Suprapubic skin (tissue), 4 donors: ENCODE data around the gene SORCS2.

Source experiments
- EP300 ChIP-seq: sonication (generic); formaldehyde crosslinking; IDR thresholded peaks from one replicate; pipeline ENCODE4 v1.6.1; 2017; ENCODE audit warnings: antibody characterized with exemption
- POLR2A ChIP-seq, 2 donors: fragments of 450-650 bp; IDR thresholded peaks; one replicate each; pipeline ENCODE4 v1.6.1; 2017; ENCODE audit warnings: antibody characterized with exemption in 2 of 2, mild to moderate bottlenecking in 2 of 2, moderate library complexity in 2 of 2
- POLR2AphosphoS5 ChIP-seq, 3 donors: sonication (generic); formaldehyde crosslinking; IDR thresholded peaks; one replicate each; pipeline ENCODE4 v1.6.1; 2017; ENCODE audit warnings: antibody characterized with exemption in 3 of 3
- TF ChIP-seq, protein P1 (sequence below), 2 donors: fragments of 200-600 bp in 1 of 2; fragments of 450-650 bp in 1 of 2; sonication (generic) in 1 of 2; IDR thresholded peaks; one replicate each; pipeline ENCODE4 v1.5.1; 2016 to 2019; ENCODE audit warnings: antibody characterized with exemption in 2 of 2, mild to moderate bottlenecking in 1 of 2, moderate library complexity in 1 of 2

DNA sequence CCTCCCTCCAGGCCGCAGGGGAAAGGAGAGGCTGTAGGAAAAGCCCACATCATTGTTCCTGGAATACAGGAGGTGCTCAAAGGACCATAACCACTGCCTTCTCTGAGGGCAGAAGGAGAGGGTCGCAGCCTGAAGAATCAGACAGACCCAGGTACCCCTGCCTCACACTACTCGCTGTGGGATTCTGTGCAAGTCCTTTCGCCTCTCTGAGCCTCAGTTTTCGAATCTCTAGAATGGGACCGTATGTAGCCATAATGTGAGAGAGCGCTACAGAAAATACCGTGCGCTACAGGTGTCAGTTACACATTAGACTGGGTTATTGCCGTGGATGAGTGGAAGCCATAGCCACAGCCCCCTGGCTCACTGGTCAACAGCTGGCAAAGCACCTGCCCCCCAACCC, 320.6 kb downstream of the SORCS2 start:
- TF ChIP-seq, protein P1, sequence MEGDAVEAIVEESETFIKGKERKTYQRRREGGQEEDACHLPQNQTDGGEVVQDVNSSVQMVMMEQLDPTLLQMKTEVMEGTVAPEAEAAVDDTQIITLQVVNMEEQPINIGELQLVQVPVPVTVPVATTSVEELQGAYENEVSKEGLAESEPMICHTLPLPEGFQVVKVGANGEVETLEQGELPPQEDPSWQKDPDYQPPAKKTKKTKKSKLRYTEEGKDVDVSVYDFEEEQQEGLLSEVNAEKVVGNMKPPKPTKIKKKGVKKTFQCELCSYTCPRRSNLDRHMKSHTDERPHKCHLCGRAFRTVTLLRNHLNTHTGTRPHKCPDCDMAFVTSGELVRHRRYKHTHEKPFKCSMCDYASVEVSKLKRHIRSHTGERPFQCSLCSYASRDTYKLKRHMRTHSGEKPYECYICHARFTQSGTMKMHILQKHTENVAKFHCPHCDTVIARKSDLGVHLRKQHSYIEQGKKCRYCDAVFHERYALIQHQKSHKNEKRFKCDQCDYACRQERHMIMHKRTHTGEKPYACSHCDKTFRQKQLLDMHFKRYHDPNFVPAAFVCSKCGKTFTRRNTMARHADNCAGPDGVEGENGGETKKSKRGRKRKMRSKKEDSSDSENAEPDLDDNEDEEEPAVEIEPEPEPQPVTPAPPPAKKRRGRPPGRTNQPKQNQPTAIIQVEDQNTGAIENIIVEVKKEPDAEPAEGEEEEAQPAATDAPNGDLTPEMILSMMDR (IDR thresholded peaks at IDR 0.05) = no peak
- TF ChIP-seq POLR2A (IDR thresholded peaks at IDR 0.05) (no peak), POLR2AphosphoS5 (IDR thresholded peaks at IDR 0.05) (no peak), EP300 (no peak)
